Memory B cell (primary cell): ENCODE measurements around the gene GFRA4.
A peak's percentile ranks its signal among the peaks of the same experiment; 100 is the strongest.

Experiments
- ATAC-seq: fragments of 150-1000 bp; cut with Tn5 transposase; 2 replicates; pipeline ENCODE4 v1.10.0; 2021; ENCODE audit warnings: low read depth, mild to moderate bottlenecking, moderate library complexity
- DNase-seq, 2 donors: peaks; one replicate each; pipeline ENCODE4 v3.0.0; 2022; ENCODE audit warnings: low spot score in 2 of 2
- H3K27ac Mint-ChIP-seq: one replicate; pipeline ENCODE4 v1.8.0; 2022; ENCODE audit warnings: mild to moderate bottlenecking, moderate library complexity, mixed read lengths
- H3K27me3 Mint-ChIP-seq: one replicate; pipeline ENCODE4 v1.8.0; 2022; ENCODE audit warnings: mixed read lengths
- H3K36me3 Mint-ChIP-seq: one replicate; pipeline ENCODE4 v1.8.0; 2022; ENCODE audit warnings: mild to moderate bottlenecking, mixed read lengths
- H3K4me1 Mint-ChIP-seq: one replicate; pipeline ENCODE4 v1.8.0; 2022; ENCODE audit warnings: mixed read lengths
- H3K4me3 Mint-ChIP-seq: one replicate; pipeline ENCODE4 v1.8.0; 2022; ENCODE audit warnings: mild to moderate bottlenecking, moderate library complexity, mixed read lengths
- H3K9me3 Mint-ChIP-seq: one replicate; pipeline ENCODE4 v1.8.0; 2022; ENCODE audit warnings: mixed read lengths

GFRA4 gene

DNA sequence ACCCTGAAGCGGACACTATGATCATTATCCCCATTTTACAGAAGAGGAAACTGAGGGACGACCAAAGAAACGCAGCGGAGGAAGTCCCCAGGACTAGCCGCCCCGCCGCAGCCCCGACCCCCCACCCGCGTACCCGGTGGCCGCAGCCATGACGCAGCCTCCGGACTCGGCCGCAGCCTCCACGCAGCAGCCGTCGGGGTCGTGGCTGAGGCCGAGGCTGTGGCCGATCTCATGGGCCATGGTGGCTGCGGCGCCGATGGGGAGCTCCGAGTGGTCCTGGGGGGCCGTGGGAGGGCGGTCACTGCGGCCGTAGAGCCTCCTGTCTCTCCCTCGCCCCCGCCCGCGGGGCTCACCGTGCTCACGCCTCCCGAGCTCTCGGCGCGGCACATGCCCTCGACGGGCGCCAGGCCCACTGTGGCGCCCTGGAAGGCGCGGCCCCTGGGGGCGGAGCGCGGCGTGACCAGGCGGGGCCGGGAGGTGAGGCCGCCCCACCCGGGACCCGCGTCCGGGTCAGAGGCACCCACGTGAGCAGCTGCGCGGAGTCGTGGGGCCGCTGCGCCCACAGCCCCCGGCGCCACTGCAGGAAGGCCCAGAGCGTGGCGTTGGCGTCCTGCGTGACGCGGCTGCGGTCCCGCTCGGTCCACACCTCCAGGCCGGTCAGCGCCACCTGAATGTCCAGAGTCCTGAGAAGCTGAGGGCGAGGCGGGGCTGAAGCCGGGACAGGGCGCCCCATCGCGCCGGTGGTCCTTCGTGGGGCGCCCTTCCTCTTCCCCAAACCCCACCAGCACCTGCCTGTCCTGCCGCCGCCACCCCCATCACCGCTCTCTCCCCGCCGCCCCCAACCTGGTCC lies 10.2 kb upstream of the GFRA4 start:
- no peaks in the 10 kb centered on the region for H3K36me3 Mint-ChIP-seq
- no peak overlapping the region for H3K4me3 Mint-ChIP-seq
- H3K4me1 Mint-ChIP-seq = peaks cover 3% of the 10 kb centered on the region
- no peak for ATAC-seq
- DNase-seq = no peak
- peaks cover 35% of the 10 kb centered on the region for H3K27me3 Mint-ChIP-seq
- no peaks in the 10 kb centered on the region for H3K9me3 Mint-ChIP-seq
- no peak overlapping the region for H3K27ac Mint-ChIP-seq

DNA sequence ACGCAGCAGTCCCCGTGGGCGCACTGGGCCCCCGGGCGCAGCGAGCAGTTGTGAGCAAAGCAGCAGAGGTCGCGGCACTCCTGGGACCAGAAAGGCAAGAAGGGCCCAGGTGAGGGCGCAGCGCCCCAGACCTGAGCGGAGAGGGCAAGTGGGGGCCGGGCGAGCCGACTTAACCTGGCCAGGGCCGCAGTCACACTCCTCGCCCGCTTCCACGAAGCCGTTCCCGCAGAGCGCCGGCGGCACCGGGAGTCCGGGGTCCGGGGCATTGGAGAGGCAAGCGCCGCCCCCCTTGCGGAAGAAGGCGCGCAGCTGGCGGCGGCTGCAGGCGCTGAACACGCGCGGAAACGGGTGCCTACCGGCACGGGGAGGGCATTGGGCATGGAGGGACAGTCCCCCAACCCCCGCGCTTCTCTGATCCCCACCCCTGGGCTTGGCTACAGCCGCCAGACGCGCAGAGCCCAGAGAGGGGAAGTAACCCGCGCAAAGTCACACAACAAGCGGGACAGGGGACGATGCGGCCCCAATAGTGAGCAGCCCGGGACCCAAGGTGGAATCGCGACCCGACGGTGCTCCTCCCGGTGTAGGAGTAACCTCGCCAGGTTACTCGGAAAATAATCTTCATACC lies 9.5 kb upstream of the GFRA4 start:
- peaks cover 3% of the 10 kb centered on the region for H3K4me1 Mint-ChIP-seq
- H3K27ac Mint-ChIP-seq = no peak overlapping the region
- no peak for DNase-seq
- H3K9me3 Mint-ChIP-seq = no peaks in the 10 kb centered on the region
- no peak overlapping the region for H3K4me3 Mint-ChIP-seq
- ATAC-seq = no peak
- no peaks in the 10 kb centered on the region for H3K36me3 Mint-ChIP-seq
- peaks cover 37% of the 10 kb centered on the region for H3K27me3 Mint-ChIP-seq

DNA sequence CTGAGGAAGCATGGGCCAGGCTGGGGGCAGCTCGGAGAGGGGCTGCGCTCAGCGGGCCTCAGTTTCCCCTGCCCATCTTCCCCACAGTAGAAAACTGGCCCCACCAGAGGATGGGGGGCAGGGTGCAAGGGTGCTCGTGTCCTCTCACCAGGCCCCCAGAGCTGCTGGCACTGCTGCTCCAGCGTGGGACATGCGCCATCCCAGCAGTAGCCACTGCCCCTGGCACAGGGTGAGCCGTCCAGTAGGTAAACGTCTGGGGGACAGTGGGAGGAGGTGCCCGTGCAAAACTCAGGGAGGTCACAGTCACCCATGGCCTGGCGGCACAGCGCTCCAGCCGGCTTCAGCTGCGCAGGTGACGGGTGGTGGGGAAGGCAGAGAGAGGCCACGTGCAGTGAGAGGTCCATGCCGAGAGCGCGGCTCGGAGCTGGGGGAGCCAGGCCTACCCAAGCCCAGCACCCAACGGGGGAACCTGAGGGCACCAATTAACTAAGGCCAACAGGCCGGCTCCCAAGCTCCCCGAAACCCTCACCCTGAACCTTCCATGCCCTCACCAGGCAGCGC lies 8.9 kb upstream of the GFRA4 start:
- no peak overlapping the region for H3K4me3 Mint-ChIP-seq
- no peak overlapping the region for H3K27ac Mint-ChIP-seq
- peaks cover 3% of the 10 kb centered on the region for H3K4me1 Mint-ChIP-seq
- no peaks in the 10 kb centered on the region for H3K36me3 Mint-ChIP-seq
- H3K9me3 Mint-ChIP-seq = no peaks in the 10 kb centered on the region
- DNase-seq = no peak
- H3K27me3 Mint-ChIP-seq = peaks cover 37% of the 10 kb centered on the region
- ATAC-seq = no peak

DNA sequence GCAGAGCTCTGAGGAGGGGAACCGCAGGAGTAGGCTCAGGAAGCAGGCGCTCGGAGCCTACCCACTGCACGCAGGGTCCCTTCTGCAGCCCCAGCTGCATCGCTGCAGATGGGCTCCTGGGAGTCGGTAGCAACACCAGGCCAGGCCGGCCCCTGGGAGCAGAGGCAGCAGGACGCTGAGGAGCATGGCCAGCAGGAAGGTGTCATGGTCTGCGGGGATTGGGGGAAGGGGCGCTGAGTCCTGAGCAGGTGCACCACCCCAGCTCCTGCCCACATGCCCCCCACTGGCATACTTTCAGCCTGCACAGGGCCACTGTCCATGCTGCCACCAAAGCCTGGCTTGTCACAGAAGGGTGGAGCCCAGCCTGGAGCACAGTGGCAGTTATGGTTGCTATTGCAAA lies 7.7 kb upstream of the GFRA4 start:
- Mint-ChIP-seq H3K36me3 (no peaks in the 10 kb centered on the region), H3K27me3 (peaks cover 35% of the 10 kb centered on the region), H3K4me1 (peaks cover 8% of the 10 kb centered on the region), H3K9me3 (no peaks in the 10 kb centered on the region), H3K4me3 (no peak overlapping the region), H3K27ac (no peak overlapping the region)
- DNase-seq (no peak), ATAC-seq (no peak)

DNA sequence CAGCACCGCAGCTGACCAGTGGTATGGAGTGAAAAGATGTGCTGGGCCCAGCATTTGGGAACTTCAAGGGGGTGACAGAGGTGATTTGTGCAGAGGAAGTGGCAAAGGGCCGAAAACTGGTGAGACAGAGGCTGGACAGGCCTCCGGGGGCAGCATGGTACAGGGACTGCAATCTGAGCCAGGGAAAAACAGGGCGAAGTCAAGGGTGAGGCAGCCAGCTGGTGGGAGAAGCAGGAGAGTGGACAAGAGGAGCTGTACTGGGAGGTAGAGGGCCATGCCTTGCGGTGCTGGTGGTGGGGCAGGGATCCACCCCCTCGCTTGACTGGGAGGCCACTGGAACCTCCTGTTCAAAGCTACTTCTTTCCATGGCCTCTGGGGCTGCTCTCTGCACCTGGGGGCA lies 7.3 kb upstream of the GFRA4 start:
- ATAC-seq (no peak), DNase-seq (no peak)
- Mint-ChIP-seq H3K4me3 (no peak overlapping the region), H3K36me3 (no peaks in the 10 kb centered on the region), H3K4me1 (peaks cover 10% of the 10 kb centered on the region), H3K9me3 (no peaks in the 10 kb centered on the region), H3K27me3 (peaks cover 34% of the 10 kb centered on the region), H3K27ac (no peak overlapping the region)

DNA sequence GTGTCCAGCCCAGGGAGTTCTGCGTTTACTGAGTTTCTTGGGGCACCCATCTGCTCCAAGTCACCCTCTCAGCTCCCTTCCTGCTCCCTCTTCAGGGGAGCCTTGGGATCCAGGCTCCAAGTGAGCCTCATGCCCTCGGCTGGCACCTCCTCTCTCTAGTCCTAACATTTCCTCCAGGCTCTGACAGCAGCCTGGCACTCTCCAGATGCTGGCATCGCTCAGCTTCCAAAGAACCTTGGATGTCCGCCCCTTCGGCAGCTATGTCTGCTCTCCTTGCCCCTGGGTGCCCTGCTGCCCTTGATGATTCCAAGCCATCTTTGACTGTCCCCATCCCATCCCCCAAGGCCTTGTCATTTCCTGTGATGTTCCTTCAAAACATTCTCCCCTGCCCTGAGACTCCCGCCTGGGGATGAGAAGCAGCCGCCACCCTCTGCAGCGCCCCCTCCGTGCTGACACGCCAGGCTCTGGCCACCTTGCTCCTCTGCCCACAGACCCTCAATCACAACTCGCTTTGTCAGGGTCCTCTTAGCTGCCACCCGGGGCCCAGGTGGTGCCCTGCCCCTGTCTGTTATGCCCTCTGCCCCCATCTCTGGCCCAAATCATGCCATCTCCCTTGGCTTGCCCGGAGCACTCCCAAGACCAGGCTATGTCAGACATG lies 6.6 kb upstream of the GFRA4 start:
- Mint-ChIP-seq H3K9me3 (no peaks in the 10 kb centered on the region), H3K4me3 (no peak overlapping the region), H3K27me3 (peaks cover 30% of the 10 kb centered on the region), H3K4me1 (peaks cover 12% of the 10 kb centered on the region), H3K36me3 (no peaks in the 10 kb centered on the region), H3K27ac (no peak overlapping the region)
- ATAC-seq (no peak), DNase-seq (no peak)

DNA sequence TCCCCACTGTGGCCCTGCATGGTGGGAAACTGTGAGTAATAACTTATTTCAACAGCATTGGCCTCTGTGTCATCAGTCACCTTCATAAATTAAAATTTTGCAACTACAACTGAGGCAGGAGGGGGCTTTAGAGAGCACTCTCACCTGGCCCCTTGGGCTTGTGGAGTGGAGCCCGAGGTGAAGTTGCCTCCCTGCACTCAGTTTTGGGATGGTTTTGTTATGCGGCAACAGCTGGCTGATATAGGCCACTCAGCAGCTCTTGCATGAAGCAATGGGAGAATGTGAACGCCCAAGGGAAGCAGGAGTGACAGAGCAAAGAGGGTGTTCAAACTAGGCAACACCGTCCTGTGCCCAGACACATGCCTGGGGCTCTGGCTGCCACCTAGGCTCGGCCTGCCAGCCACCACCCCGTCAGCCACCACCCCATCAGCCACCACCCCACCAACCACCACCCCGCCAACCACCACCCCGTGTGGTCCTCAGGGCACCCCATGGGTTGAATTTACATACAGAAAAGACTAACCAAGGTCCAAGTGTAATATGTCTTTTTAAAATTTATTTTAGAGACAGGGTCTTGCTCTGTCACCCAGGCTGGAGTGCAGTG lies 4.3 kb upstream of the GFRA4 start:
- Mint-ChIP-seq H3K4me3 (no peak overlapping the region), H3K36me3 (no peaks in the 10 kb centered on the region), H3K4me1 (peaks cover 12% of the 10 kb centered on the region), H3K9me3 (no peaks in the 10 kb centered on the region), H3K27me3 (peaks cover 29% of the 10 kb centered on the region), H3K27ac (no peak overlapping the region)
- DNase-seq (no peak), ATAC-seq (no peak)

DNA sequence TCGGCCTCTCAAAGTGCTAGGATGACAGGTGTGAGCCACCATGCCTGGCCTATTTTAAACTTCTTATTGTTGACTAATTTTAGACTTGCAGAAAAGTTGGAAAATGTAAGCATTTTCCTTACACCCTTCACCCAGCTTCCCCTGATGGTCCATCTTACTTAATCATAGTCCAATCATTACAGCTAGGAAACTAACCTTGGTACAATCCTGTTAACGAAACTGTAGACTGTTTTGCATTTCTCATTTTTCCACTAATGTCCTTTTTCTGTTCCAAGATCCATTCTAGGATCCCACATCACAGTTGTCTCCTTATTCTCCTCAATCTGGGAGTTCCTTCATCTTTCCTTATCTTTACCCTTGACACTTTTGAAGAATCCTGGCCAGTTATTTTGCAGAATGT lies 659 bp upstream of the GFRA4 start:
- H3K4me1 Mint-ChIP-seq = peaks cover 20% of the 10 kb centered on the region
- DNase-seq = no peak
- no peaks in the 10 kb centered on the region for H3K9me3 Mint-ChIP-seq
- H3K27me3 Mint-ChIP-seq = peaks cover 23% of the 10 kb centered on the region
- ATAC-seq = no peak
- no peak overlapping the region for H3K27ac Mint-ChIP-seq
- H3K4me3 Mint-ChIP-seq = no peak overlapping the region
- no peaks in the 10 kb centered on the region for H3K36me3 Mint-ChIP-seq

DNA sequence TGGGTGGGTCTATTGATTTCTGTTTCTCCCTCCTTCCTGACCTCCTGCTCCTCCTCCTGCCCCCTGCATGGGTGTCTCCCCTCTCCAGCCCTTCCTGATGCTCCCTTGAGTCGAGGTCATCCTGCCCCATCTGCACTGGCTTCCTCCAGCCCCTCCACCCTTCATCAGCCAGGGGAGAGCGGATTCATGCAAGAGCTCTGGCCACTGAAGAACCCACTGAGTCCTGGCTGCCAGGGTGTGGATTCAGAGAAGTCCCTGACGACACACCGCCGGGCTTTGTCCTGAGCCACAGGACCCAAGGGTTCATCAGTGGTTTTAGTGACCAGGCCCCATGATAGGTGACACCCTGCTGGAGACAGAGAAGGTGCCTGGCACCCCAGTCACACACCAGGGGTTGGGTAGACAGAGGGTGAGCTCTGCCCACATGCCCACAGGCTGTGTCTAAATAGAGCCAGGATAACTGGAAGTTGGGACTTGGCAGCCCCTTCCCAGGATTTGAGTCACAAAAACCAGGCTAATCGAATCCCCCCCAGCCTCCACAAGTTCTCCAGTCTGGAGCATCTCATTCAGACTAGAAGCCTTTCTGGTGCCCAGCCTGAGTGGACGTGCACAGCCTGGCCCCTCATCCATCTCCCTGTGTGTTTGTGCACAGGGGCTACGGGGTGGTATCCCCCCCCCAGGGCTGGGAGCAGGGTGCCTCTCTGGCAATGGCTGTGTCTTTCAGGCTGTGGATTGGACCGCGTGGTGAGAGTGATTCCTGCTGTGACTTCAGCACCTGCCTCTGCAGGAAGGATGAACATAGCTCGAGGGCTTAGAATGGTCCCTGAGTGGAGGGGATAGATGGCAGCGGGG lies 1.2 kb downstream of the GFRA4 start:
- Mint-ChIP-seq H3K9me3 (no peaks in the 10 kb centered on the region), H3K27ac (no peak overlapping the region), H3K4me3 (no peak overlapping the region), H3K27me3 (peaks cover 22% of the 10 kb centered on the region), H3K36me3 (no peaks in the 10 kb centered on the region), H3K4me1 (peaks cover 21% of the 10 kb centered on the region)
- no peak for DNase-seq
- ATAC-seq = no peak

DNA sequence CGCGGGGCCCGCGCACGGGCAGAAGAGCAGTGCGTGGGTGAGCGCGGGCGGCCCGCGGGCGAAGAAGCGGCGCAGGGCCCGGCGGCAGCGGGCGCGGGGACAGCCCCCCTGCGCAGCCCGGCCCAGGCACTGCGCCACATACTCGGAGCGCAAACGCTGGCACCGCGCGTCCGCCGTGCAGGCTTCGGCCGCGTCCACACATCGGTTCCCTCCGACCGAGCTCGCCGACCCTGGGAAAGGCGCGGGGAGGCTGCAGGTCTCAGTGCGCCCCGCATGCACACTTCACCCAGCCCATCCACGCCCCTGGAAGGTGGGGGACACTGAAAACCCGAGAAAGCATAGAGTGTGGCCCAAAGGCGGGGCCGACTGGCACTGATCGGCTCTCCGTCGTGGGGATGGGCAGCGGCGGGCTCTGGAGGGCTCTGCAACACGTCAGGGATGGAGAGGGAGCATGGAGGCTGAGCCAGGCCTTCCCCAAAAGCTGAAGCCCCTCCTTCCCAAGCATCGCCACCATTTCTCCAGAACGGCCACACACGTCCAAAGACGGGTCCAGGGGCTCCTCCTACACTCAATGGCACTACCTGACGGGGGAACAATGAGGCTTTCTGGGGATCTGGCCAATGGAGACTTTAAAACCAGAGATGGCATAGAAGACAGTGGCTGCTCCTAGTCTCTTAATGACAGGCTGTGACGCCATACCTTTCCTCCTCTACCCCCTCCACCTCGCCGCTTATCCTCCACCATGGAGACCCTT lies 2.0 kb downstream of the GFRA4 start:
- H3K4me3 Mint-ChIP-seq = peak overlapping the region; percentile 14
- H3K27me3 Mint-ChIP-seq = peaks cover 22% of the 10 kb centered on the region
- H3K4me1 Mint-ChIP-seq = peaks cover 18% of the 10 kb centered on the region
- ATAC-seq = no peak
- H3K36me3 Mint-ChIP-seq = no peaks in the 10 kb centered on the region
- H3K27ac Mint-ChIP-seq = no peak overlapping the region
- DNase-seq = no peak
- H3K9me3 Mint-ChIP-seq = no peaks in the 10 kb centered on the region

DNA sequence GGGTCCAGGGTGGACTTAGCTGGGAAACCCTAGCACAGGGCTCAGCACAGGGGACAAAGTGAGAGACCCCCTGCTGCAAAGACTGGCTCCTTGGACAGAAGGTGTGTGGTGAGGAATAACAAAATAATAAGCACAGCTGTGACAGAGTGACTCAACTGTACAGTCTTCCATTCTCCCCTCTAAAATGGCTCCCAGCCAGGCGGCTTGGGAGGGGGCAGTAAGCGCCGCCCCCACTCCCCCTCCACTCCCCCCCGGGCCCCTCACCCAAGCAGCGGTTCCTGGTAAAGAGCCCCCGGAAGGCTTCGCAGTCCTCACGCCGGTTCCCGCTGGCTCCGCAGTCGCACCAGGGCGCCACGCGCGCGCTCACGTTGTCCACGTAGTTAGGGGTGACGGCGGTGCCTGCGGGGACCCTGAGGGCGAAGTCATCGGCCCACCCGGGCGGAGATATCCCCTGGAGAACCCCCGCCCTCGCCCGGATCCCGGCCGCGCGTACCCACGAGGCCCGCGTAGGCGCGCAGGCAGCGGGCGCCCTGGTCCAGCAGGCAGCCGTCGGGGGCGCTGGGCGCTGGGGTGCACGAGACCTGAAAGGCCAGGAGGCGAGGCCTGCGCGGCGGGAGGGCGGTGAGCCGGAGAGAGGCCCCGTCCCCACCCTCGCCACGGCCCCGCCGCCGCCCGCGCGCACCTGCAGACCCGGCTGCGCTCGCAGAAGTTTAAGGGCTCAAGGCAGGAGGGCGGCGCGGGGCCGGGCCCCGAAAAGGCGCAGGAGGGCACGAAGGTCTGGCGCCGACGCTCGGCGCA lies 2.7 kb downstream of the GFRA4 start:
- no peak overlapping the region for H3K27ac Mint-ChIP-seq
- peaks cover 15% of the 10 kb centered on the region for H3K4me1 Mint-ChIP-seq
- H3K27me3 Mint-ChIP-seq = peaks cover 22% of the 10 kb centered on the region
- H3K36me3 Mint-ChIP-seq = no peaks in the 10 kb centered on the region
- ATAC-seq (no peak), DNase-seq (no peak)
- H3K4me3 Mint-ChIP-seq = no peak overlapping the region
- no peaks in the 10 kb centered on the region for H3K9me3 Mint-ChIP-seq

DNA sequence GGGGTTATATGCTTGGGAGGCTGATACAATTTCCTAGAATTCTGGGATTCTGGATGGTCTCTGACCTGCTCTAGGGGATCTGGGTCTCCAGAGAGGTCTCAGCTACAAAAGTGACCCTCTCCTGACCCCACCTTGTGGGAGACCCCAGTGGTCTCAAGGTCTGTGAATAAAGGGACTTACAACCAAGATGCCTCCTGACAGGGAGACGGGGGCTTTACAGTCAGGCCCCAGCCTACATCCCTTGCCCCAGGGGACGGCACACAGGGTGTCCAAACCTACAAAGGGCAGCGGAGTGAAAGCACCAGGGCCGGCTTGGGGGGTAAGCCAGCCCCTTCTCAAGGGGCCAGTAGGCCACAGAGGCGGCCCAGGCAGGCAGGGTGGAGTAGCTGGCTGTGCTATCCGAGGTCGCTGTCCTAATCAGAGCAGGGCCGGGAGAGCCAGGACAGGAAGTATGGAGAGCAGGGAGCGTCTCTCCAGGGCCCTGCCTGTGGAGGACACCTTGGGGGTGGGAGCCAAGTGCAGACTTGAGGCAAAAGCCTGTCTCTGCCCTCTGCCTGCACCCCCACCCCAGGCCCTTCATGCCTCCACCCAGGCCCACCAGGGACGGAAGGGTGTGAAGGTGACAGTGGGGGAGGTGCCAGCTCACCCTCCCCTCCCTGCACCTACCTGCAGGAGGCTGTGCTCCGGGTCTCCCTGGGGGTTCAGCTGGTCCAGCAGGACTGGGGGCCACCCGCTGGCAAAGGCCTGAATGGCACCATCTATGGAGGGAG lies 3.5 kb downstream of the GFRA4 start:
- H3K9me3 Mint-ChIP-seq = no peaks in the 10 kb centered on the region
- peak overlapping the region; percentile 59 for H3K4me3 Mint-ChIP-seq
- DNase-seq (no peak), ATAC-seq (no peak)
- H3K4me1 Mint-ChIP-seq = peaks cover 12% of the 10 kb centered on the region
- no peaks in the 10 kb centered on the region for H3K36me3 Mint-ChIP-seq
- peaks cover 22% of the 10 kb centered on the region for H3K27me3 Mint-ChIP-seq
- no peak overlapping the region for H3K27ac Mint-ChIP-seq
